GM23248 (cell line): ENCODE data around the gene WEE2. TPM values are rescaled to one million over a fixed set of nuclear protein-coding genes. Genes with fewer than 3 reads are reported as not detected.

Experiments
- DNase-seq: peaks from one replicate; pipeline ENCODE4 v3.0.0-alpha.2; 2015
- H2AFZ ChIP-seq: fragments of 200-600 bp; sonication (generic); 2 replicates; pipeline ENCODE4 v1.6.1; 2016; ENCODE audit warnings: antibody characterized with exemption
- H3F3A ChIP-seq: fragments of 200-600 bp; sonication (generic); 2 replicates; pipeline ENCODE4 v1.6.1; 2016; ENCODE audit warnings: mild to moderate bottlenecking, antibody characterized with exemption, mixed run types; ENCODE audit not compliant: insufficient read depth
- H3K27ac ChIP-seq: fragments of 200-600 bp; sonication (generic); 2 replicates; pipeline ENCODE4 v1.5.1; 2016; ENCODE audit warnings: mild to moderate bottlenecking
- H3K27me3 ChIP-seq: fragments of 200-600 bp; sonication (generic); replicated peaks from 2 replicates; pipeline ENCODE4 v1.6.1; 2016; ENCODE audit warnings: mild to moderate bottlenecking; ENCODE audit not compliant: insufficient read depth
- H3K36me3 ChIP-seq: fragments of 200-600 bp; sonication (generic); 2 replicates; pipeline ENCODE4 v1.6.1; 2016; ENCODE audit warnings: low read depth, mild to moderate bottlenecking
- H3K4me1 ChIP-seq: fragments of 200-600 bp; sonication (generic); 2 replicates; pipeline ENCODE4 v1.6.1; 2016; ENCODE audit warnings: mild to moderate bottlenecking; ENCODE audit not compliant: insufficient read depth
- H3K4me2 ChIP-seq: fragments of 200-600 bp; sonication (generic); one replicate; pipeline ENCODE4 v1.6.1; 2016; ENCODE audit warnings: mild to moderate bottlenecking; ENCODE audit not compliant: unreplicated experiment
- H3K4me3 ChIP-seq: fragments of 200-600 bp; sonication (generic); 2 replicates; pipeline ENCODE4 v1.5.1; 2016; ENCODE audit warnings: mild to moderate bottlenecking
- H3K79me2 ChIP-seq: fragments of 200-600 bp; sonication (generic); 2 replicates; pipeline ENCODE4 v1.6.1; 2016; ENCODE audit warnings: mild to moderate bottlenecking; ENCODE audit not compliant: insufficient read depth
- H3K9ac ChIP-seq: fragments of 200-600 bp; sonication (generic); 2 replicates; pipeline ENCODE4 v1.6.1; 2016; ENCODE audit warnings: mild to moderate bottlenecking
- H3K9me2 ChIP-seq: fragments of 200-600 bp; sonication (generic); 2 replicates; pipeline ENCODE4 v1.6.1; 2016; ENCODE audit warnings: mixed run types, mild to moderate bottlenecking, moderate library complexity; ENCODE audit not compliant: insufficient read depth
- H3K9me3 ChIP-seq: fragments of 200-600 bp; sonication (generic); one replicate; pipeline ENCODE4 v1.6.1; 2017; ENCODE audit warnings: low read depth
- H4K20me1 ChIP-seq: fragments of 200-600 bp; sonication (generic); 2 replicates; pipeline ENCODE4 v1.6.0; 2016; ENCODE audit not compliant: insufficient read depth
- EZH2 ChIP-seq: fragments of 200-600 bp; sonication (generic); IDR thresholded peaks from 2 replicates; pipeline ENCODE4 v1.6.1; 2018; ENCODE audit warnings: antibody characterized with exemption, mild to moderate bottlenecking; ENCODE audit not compliant: insufficient read depth, poor library complexity, severe bottlenecking
- EZH2phosphoT487 ChIP-seq: fragments of 200-600 bp; sonication (generic); IDR thresholded peaks from 2 replicates; pipeline ENCODE4 v1.6.1; 2018; ENCODE audit warnings: antibody characterized with exemption, moderate library complexity, mild to moderate bottlenecking, low read depth; ENCODE audit not compliant: insufficient read depth
- WGBS, 2 experiments: methylation state at CpG; one replicate each; pipeline ENCODE4 v1.1.6; 2015 to 2017; ENCODE audit warnings: low lambda C conversion rate in 2 of 2, low coverage in 1 of 2; ENCODE audit errors: missing lambda C conversion rate in 2 of 2; 5-methylcytosine and 5-hydroxymethylcytosine counted together
- in situ Hi-C: fragments of 300-500 bp; cut with MboI; formaldehyde crosslinking; loops from 2 replicates; pipeline ENCODE4 v1.15.0; 2020
- polyA plus RNA-seq: library from polyadenylated mRNA; unstranded; fragments of >200 nt; fragmentation: Nextera tagmentation; extraction: Ambion mirVana; gene quantifications from 2 replicates; pipeline ENCODE4 v1.2.1, GENCODE V29; 2016
- total RNA-seq: library from RNA; depleted of rRNA; stranded (reverse); fragments of >200 nt; shearing (Covaris generic); gene quantifications from 2 replicates; pipeline ENCODE4 v1.2.3, GENCODE V29; 2014

WEE2 gene
- total and polyA plus RNA-seq, 2 experiments from 2014 or later, result not detected

DNA sequence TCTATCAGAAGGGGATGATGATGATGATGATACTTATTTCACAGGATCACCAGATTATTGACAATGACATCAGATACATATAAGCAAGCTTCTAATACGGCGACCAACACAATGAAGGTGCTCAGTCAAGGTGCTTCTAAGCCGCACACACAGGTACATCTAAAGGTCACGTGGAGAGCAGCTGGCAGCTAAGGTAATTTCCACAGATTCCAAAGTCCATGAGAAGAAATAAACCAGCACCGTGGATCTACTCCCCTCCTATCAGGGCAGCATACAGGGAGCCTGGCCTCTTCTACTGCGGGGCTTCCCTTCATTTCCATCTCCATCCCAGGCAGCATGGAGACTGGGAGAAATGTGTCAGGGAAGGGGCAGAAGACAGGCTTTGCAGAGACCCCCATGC is 43.7 kb upstream of the WEE2 start:
- Histone ChIP-seq H3K9ac (no peak overlapping the region), H3K27ac (no peak overlapping the region), H3K4me1 (no peaks in the 10 kb centered on the region), H3K4me2 (no peak overlapping the region), H2AFZ (no peak overlapping the region), H3K36me3 (peaks cover 5% of the 10 kb centered on the region; the same call in 1 of the 2 replicates), H3K27me3 (no peaks in the 10 kb centered on the region), H3K9me3 (no peaks in the 10 kb centered on the region), H3K4me3 (no peak overlapping the region), H3F3A (no peaks in the 10 kb centered on the region), H3K79me2 (no peaks in the 10 kb centered on the region), H3K9me2 (no peaks in the 10 kb centered on the region), H4K20me1 (no peaks in the 10 kb centered on the region)
- TF ChIP-seq EZH2 (no peak), EZH2phosphoT487 (no peak)
- WGBS, 2 experiments, result 96 to 97% methylated on average over 6 of the region's 6 CpGs
- no peak for DNase-seq
- in situ Hi-C loops, result no loop called here

DNA sequence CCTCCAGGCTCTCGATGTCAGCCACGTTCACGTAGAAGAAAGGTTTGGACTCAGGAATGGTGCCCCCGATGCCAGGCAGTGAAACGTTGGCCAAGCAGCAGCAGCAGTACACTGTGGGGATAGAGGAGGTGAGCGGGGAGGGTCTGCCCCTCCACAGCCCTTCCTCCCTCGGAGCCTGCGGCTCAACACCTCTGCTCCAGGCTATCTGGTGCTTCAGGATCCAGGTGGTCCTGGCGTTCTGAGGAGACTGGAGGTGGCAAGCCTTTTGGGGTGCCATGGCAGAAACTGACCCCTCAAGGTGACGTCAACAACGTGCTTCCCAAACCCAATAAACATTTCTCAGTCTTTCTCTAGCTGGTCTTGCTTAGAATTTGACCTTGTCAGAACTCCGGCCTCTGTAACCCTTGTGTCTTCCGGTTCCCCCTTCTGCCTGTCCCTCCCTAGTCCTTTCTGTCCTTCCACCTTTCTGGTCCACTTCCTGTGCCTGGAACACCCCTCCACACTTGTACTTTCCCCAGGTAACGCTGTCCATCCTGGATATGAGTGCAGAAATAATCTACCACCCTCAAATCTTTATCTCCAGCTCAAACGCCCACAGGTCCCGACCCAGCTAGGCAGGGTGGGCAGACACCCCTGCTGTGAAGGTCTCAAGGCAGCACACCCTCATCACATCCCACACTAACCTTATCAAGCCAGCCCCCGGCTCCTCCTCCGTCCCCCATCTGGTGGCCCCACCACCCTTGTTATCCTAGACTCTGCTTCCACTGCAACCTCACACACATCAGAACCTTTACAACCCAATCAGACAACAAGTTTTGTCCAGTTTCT is 42.7 kb upstream of the WEE2 start:
- 89 to 93% methylated on average over 17 to 18 of the region's 18 CpGs for WGBS, 2 experiments
- peaks cover 5% of the 10 kb centered on the region; the same call in 1 of the 2 replicates for H3K36me3 ChIP-seq
- no peak for DNase-seq

DNA sequence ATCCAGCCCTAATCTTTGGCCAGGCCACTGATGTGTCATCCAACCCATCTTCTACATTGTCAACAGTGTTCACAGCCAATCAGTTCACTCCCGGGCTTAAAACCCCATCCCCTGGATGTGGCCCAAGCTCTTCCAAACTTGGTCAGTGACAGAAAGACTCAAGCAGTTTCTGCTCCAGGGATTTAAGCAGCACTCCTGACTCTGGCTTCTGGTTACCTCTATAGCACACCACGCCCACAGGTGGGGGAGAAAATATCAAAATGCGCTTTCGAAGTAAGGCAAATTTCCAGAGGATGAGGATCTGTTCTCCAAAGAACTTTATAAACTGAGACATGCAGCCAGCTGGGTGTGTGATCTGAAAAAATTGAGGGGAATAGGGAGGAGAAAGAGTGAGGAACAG is 42.1 kb upstream of the WEE2 start:
- Histone ChIP-seq H3K79me2 (no peaks in the 10 kb centered on the region), H3K4me3 (no peak overlapping the region), H3K4me1 (no peaks in the 10 kb centered on the region), H3K9me2 (no peaks in the 10 kb centered on the region), H3F3A (no peaks in the 10 kb centered on the region), H4K20me1 (no peaks in the 10 kb centered on the region), H3K27me3 (no peaks in the 10 kb centered on the region), H2AFZ (no peak overlapping the region), H3K9ac (no peak overlapping the region), H3K27ac (no peak overlapping the region), H3K4me2 (no peak overlapping the region), H3K36me3 (peaks cover 5% of the 10 kb centered on the region; the same call in 1 of the 2 replicates), H3K9me3 (no peaks in the 10 kb centered on the region)
- TF ChIP-seq EZH2 (no peak), EZH2phosphoT487 (no peak)
- WGBS, 2 experiments, result 66 to 68% methylated on average over 4 of the region's 4 CpGs
- no peak for DNase-seq
- in situ Hi-C loops, result no loop called here

More for the DNA sequence above, 42.7 kb upstream of the WEE2 start:
- H3K4me3 ChIP-seq, result no peak overlapping the region
- no peaks in the 10 kb centered on the region for H3K27me3 ChIP-seq
- H3K4me1 ChIP-seq, result no peaks in the 10 kb centered on the region
- no peaks in the 10 kb centered on the region for H3F3A ChIP-seq
- in situ Hi-C loops, result no loop called here
- no peak overlapping the region for H3K9ac ChIP-seq
- no peak for TF ChIP-seq EZH2phosphoT487
- no peak for TF ChIP-seq EZH2
- no peaks in the 10 kb centered on the region for H3K9me2 ChIP-seq
- H3K79me2 ChIP-seq, result no peaks in the 10 kb centered on the region
- H3K4me2 ChIP-seq, result no peak overlapping the region
- no peak overlapping the region for H3K27ac ChIP-seq
- no peaks in the 10 kb centered on the region for H4K20me1 ChIP-seq
- no peak overlapping the region for H2AFZ ChIP-seq
- no peaks in the 10 kb centered on the region for H3K9me3 ChIP-seq

DNA sequence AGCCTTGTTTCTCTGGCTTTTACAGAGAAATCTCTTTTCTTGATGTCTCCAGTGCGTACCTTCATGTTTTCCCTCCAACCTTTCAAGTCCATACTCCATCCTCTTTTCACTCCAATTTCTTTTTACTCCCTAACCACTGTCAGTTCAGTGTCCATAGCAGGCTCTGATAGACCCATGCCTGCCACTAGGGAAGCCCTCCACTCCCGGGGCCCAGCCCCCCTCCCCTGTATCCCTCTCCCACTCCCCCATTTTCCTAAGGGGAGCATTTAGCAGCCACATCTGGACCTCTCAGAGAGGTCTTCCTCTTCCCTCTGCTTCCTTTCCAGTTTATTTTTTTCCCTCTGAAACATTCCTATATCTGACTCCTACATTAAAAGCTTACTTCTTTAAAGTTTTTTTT is 39.3 kb upstream of the WEE2 start:
- Histone ChIP-seq H3K9me2 (no peaks in the 10 kb centered on the region), H3K4me3 (no peak overlapping the region), H3K9ac (no peak overlapping the region), H3F3A (no peaks in the 10 kb centered on the region), H3K79me2 (no peaks in the 10 kb centered on the region), H3K4me1 (no peaks in the 10 kb centered on the region), H3K36me3 (no peaks in the 10 kb centered on the region), H3K27me3 (no peaks in the 10 kb centered on the region), H2AFZ (no peak overlapping the region), H4K20me1 (no peaks in the 10 kb centered on the region), H3K4me2 (no peak overlapping the region), H3K27ac (no peak overlapping the region), H3K9me3 (no peaks in the 10 kb centered on the region)
- in situ Hi-C loops, result no loop called here
- no peak for DNase-seq
- WGBS, 2 experiments, result 77 to 80% methylated on average over 2 of the region's 2 CpGs
- no peak for TF ChIP-seq EZH2phosphoT487
- no peak for TF ChIP-seq EZH2
